Fibroblast of lung (primary cell): ENCODE data around the gene PEX14. TPM values are rescaled to one million over a fixed set of nuclear protein-coding genes. Genes with fewer than 3 reads are reported as not detected.

ENCODE experiments used
- DNase-seq, 2 donors: peaks; one replicate each; pipeline versions ENCODE4 v3.0.0 to v3.0.0-alpha.2; 2010; ENCODE audit warnings: low read depth in 2 of 2
- H2AFZ ChIP-seq: 2 replicates; pipeline ENCODE4 v1.5.1; 2012; ENCODE audit warnings: low read length, control low read depth, inconsistent platforms
- H3K27ac ChIP-seq: 2 replicates; pipeline ENCODE4 v1.5.1; 2011; ENCODE audit warnings: low read length, control low read depth; ENCODE audit not compliant: insufficient read depth
- H3K27me3 ChIP-seq: 2 replicates; pipeline ENCODE4 v1.5.1; 2011; ENCODE audit warnings: mild to moderate bottlenecking, low read length; ENCODE audit not compliant: control insufficient read depth, insufficient read depth
- H3K36me3 ChIP-seq: 2 replicates; pipeline ENCODE4 v1.5.1; 2011; ENCODE audit warnings: low read length; ENCODE audit not compliant: control insufficient read depth, insufficient read depth
- H3K4me1 ChIP-seq: 2 replicates; pipeline ENCODE4 v1.5.1; 2011; ENCODE audit warnings: low read length; ENCODE audit not compliant: control insufficient read depth, insufficient read depth; ENCODE audit errors: extremely low read depth
- H3K4me2 ChIP-seq: 2 replicates; pipeline ENCODE4 v1.5.1; 2011; ENCODE audit warnings: low read length, control low read depth; ENCODE audit not compliant: insufficient read depth; ENCODE audit errors: extremely low read depth
- H3K4me3 ChIP-seq, 4 experiments: fragments of 200-600 bp in 1 of 4; sonication (generic) in 1 of 4; replicated peaks in 1 of 4; 2 replicates each; pipeline ENCODE4 v1.5.1; 2011 to 2016; ENCODE audit warnings: low read length in 4 of 4, low read depth in 3 of 4, mild to moderate bottlenecking in 3 of 4, control low read depth in 2 of 4, inconsistent platforms in 1 of 4, mixed read lengths in 1 of 4; ENCODE audit not compliant: insufficient read depth in 1 of 4; ENCODE audit errors: control extremely low read depth in 1 of 4
- H3K79me2 ChIP-seq: 2 replicates; pipeline ENCODE4 v1.5.1; 2012; ENCODE audit warnings: mild to moderate bottlenecking, low read length, inconsistent platforms; ENCODE audit not compliant: control insufficient read depth, insufficient read depth
- H3K9ac ChIP-seq: 2 replicates; pipeline ENCODE4 v1.5.1; 2011; ENCODE audit warnings: mild to moderate bottlenecking, low read length, control low read depth; ENCODE audit not compliant: insufficient read depth
- H3K9me3 ChIP-seq: 2 replicates; pipeline ENCODE4 v1.5.1; 2012; ENCODE audit warnings: low read depth, low read length; ENCODE audit not compliant: control insufficient read depth, insufficient read depth
- H4K20me1 ChIP-seq: 2 replicates; pipeline ENCODE4 v1.5.1; 2011; ENCODE audit warnings: low read length; ENCODE audit not compliant: control insufficient read depth, insufficient read depth; ENCODE audit errors: extremely low read depth
- EZH2 ChIP-seq: IDR thresholded peaks from 2 replicates; pipeline ENCODE4 v1.5.1; 2012; ENCODE audit warnings: low read length, control low read depth, mild to moderate bottlenecking; ENCODE audit errors: missing control alignments
- polyA plus RNA-seq, 2 donors: library from polyadenylated mRNA; depleted of rRNA in 1 of 2; stranded (reverse) in 1 of 2; unstranded in 1 of 2; fragments of >200 nt; gene quantifications; 2 replicates each; pipeline ENCODE4 v1.2.1, GENCODE V29; 2011 to 2012; ENCODE audit warnings: missing spikeins in 1 of 2
- total RNA-seq: library from RNA; depleted of rRNA; stranded (reverse); fragments of >200 nt; gene quantifications from 2 replicates; pipeline ENCODE4 v1.2.1, GENCODE V29; 2014
- TF ChIP-seq, protein P1 (sequence below), 2 donors: IDR thresholded peaks in 1 of 2; conservative IDR thresholded peaks in 1 of 2; 1 replicate in 1 of 2; 2 replicates in 1 of 2; pipeline ENCODE4 v1.5.1; 2011 to 2012; ENCODE audit warnings: low read length in 2 of 2, control low read depth in 1 of 2, inconsistent platforms in 1 of 2, low read depth in 1 of 2, mild to moderate bottlenecking in 1 of 2

PEX14 gene
- total and polyA plus RNA-seq, 2 donors (not counting 1 experiment from before 2014, with no cell fraction given) = 10.3 to 11.4 TPM

DNA sequence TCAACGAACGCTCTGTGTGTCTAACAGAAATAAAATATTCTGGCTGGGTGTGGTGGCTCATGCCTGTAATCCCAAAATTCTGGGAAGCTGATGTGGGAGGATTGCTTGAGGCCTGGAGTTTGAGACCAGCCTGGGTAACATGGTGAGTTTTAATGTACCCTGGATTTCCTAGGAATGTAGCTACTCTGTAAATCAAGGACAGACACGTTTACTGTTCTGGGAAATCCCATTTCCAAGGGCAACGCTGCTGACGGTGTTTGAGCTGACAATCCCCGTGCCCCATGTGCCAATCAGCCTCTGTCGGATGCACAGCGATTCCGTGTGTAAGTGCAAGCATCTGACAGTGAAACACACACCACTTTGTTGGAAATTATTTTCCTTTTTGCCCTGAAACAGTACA, 16.9 kb upstream of the PEX14 start:
- Histone ChIP-seq H3K4me1 (peaks cover 4% of the 10 kb centered on the region), H3K27ac (no peak overlapping the region), H3K4me2 (no peak overlapping the region), H2AFZ (no peak overlapping the region), H4K20me1 (no peaks in the 10 kb centered on the region), H3K9me3 (no peaks in the 10 kb centered on the region), H3K4me3 (no peak overlapping the region), H3K36me3 (peaks cover 3% of the 10 kb centered on the region), H3K79me2 (no peaks in the 10 kb centered on the region), H3K9ac (no peak overlapping the region), H3K27me3 (no peaks in the 10 kb centered on the region)
- no peak for TF ChIP-seq EZH2
- TF ChIP-seq, protein P1, sequence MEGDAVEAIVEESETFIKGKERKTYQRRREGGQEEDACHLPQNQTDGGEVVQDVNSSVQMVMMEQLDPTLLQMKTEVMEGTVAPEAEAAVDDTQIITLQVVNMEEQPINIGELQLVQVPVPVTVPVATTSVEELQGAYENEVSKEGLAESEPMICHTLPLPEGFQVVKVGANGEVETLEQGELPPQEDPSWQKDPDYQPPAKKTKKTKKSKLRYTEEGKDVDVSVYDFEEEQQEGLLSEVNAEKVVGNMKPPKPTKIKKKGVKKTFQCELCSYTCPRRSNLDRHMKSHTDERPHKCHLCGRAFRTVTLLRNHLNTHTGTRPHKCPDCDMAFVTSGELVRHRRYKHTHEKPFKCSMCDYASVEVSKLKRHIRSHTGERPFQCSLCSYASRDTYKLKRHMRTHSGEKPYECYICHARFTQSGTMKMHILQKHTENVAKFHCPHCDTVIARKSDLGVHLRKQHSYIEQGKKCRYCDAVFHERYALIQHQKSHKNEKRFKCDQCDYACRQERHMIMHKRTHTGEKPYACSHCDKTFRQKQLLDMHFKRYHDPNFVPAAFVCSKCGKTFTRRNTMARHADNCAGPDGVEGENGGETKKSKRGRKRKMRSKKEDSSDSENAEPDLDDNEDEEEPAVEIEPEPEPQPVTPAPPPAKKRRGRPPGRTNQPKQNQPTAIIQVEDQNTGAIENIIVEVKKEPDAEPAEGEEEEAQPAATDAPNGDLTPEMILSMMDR (conservative IDR thresholded peaks at IDR 0.05 in 1 of 2, IDR thresholded peaks at IDR 0.05 in 1 of 2; ENCODE audit: low read depth in 1 of 2, low read length in 2 of 2) = no peak
- DNase-seq = no peak

DNA sequence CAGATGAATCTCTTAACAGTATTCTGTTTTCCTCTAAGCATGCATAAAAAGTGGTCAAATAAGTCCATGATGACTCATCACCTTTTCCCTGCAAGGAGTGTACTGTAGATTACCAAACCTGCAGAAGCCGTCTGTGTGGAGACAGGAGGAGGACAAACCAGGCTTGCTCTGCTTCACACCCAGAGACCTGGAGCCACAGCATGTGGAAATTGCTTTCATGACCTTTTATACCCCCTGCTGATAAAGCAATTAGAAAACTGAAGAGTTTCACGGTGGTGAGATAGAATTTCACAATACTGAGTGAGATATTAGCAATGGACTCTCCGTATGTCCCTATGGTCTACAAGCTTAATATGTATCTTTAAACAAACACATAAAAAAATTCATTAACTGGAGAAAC, 15.6 kb upstream of the PEX14 start:
- no peak overlapping the region for H3K27ac ChIP-seq
- no peaks in the 10 kb centered on the region for H3K79me2 ChIP-seq
- H3K4me3 ChIP-seq = no peak overlapping the region
- peak; percentile 72 to 88 for DNase-seq
- H3K9me3 ChIP-seq = no peaks in the 10 kb centered on the region
- no peak overlapping the region for H3K9ac ChIP-seq
- no peak overlapping the region for H3K4me2 ChIP-seq
- H2AFZ ChIP-seq = no peak overlapping the region
- H4K20me1 ChIP-seq = no peaks in the 10 kb centered on the region
- TF ChIP-seq, protein P1 (conservative IDR thresholded peaks at IDR 0.05 in 1 of 2, IDR thresholded peaks at IDR 0.05 in 1 of 2; ENCODE audit: low read depth in 1 of 2, low read length in 2 of 2) = no peak
- no peak for TF ChIP-seq EZH2
- H3K27me3 ChIP-seq = no peaks in the 10 kb centered on the region
- peaks cover 4% of the 10 kb centered on the region for H3K4me1 ChIP-seq
- H3K36me3 ChIP-seq = peaks cover 8% of the 10 kb centered on the region

DNA sequence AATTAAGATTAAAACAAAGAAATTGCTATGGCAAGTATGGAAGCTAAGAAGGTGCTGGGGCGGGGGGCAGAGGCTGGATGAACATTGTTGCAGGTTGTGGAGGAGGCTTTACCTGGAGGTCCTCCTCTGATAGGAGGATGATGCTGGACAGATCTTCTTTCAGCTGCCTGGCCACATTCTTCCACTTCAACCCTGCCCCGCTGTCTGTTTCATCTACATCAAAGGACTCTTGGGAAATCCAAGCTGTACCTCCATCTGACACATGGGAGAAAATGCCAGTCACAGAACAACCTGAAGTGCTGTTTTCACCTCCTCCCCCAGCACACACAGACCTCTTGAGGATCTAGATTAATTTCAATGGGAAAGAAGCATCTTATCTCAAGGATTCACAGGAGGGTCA, 7.7 kb upstream of the PEX14 start:
- H3K4me1 ChIP-seq = peaks cover 4% of the 10 kb centered on the region
- no peak overlapping the region for H3K4me3 ChIP-seq
- TF ChIP-seq EZH2 = no peak
- TF ChIP-seq, protein P1 (conservative IDR thresholded peaks at IDR 0.05 in 1 of 2, IDR thresholded peaks at IDR 0.05 in 1 of 2; ENCODE audit: low read depth in 1 of 2, low read length in 2 of 2) = no peak
- no peak overlapping the region for H3K4me2 ChIP-seq
- H3K9me3 ChIP-seq = no peaks in the 10 kb centered on the region
- no peaks in the 10 kb centered on the region for H3K27me3 ChIP-seq
- DNase-seq = no peak
- no peak overlapping the region for H2AFZ ChIP-seq
- no peaks in the 10 kb centered on the region for H4K20me1 ChIP-seq
- H3K27ac ChIP-seq = no peak overlapping the region
- peaks cover 7% of the 10 kb centered on the region for H3K79me2 ChIP-seq
- no peak overlapping the region for H3K9ac ChIP-seq
- peaks cover 11% of the 10 kb centered on the region for H3K36me3 ChIP-seq
